Stimulated activated CD4-positive, alpha-beta T cell treated with anti-CD3 and anti-CD28 coated beads, TNF-alpha, amount 100 ng/mL, for 1 hour (primary cell): ENCODE measurements around the gene FGD1.

Experiments used
- DNase-seq, 3 donors: peaks; one replicate each; pipeline ENCODE4 v3.0.0-alpha.2; 2020; ENCODE audit warnings: low read depth in 3 of 3, low spot score in 1 of 3

FGD1 gene

DNA sequence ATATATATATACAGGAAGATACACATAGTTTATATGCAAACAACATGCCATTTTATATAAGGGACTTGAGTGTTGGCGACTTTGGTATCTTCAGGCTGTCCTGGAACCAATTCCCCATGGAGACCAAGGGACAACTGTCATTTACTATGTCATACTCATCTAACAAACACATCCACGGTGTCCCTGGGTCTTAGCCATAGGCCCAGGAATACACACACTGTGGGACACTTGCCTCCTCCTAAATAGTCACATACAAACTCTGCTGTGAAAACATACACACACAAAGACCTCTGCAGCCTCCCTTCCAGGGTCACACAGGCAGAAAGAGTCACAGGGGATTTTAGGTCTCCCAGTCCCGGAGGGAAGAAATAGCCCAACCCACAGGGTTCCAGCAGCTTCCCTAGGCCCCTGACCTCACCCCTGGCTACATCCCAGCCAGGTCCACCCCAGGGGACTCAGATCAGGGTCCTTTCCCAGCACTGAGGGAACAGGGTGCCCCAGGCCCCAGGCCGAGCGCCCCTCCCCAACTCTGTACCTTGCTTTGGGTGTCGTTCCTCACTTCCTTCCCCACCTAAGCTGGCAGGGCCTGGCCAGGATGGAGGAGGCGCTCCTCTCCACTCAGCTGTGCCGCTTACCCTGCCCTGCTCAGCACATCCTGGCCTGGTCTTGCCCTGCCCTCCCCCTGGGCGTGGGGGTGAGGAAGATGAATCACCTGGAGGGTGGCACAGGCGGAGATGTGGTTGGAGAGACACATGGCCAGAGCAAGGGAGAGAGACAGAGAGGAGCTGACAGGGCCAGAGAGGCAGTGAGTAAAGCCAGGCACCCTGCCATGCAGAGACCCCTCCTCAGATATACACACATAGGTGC lies 21.8 kb downstream of the FGD1 start:
- DNase-seq = no peak

GRCh38 chrX:54470054-54470760 lies 25.8 kb downstream of the FGD1 start:
- DNase-seq = no peak

DNA sequence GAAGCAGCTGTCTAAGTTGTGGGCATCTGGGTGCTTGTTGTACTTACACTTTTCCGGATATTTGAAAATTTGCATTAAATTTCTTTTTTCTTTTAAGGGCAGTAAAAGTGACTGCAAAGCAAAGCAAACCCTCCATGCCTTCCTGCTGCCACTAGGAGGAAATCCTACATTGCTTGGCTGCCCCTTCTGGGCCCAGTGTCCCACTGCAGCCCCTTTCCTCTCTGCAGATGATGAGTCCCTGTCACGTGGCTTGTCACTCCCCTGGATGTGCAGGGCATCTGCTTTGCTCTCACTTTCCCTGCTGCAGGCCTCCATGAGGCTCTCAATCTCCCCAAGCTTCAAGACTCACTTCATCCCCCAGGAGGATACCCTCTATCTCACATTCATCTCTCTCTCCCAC lies 43.1 kb downstream of the FGD1 start:
- no peak for DNase-seq

DNA sequence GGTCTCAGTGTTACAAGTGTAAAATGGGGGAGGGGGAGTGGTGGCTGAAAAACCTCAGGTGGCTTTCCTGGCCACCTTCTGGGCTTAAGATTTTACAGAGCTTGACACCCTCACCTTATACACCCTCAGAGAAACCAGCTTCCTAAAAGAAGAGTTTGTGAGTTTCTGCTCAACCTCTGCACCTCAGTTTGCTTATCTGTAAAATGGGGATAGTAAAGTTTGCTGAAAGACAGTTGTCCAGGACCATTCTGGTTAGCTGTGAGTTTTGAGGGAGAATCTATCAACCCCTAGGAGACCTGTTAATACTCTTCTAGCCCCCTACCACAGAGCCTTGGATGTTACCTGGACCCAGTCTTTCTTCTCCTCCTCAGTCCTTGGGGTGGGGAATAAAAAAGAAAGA lies 46.1 kb downstream of the FGD1 start:
- no peak for DNase-seq

GRCh38 chrX:54447461-54447860 lies 48.6 kb downstream of the FGD1 start:
- no peak for DNase-seq

DNA sequence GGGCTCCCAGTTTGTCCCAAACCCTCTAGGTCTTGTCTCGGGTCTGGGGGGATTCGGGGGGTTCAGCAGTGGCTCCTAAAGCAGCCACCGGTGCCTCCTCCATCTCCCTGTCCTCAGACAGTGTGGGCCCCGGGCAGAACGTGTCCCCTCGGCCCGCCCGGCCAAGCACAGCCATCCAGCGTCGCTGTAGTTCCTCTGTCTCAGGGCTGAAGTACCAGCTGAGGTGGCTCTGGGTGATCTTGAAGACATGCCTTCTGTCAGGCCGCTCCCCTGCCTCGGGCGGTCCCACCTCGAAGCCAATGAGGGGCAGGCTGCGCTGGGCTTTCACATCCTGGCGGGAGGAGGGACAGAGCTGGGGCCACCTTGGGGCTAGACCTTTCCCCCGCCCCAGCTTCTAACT lies 50.0 kb downstream of the FGD1 start:
- DNase-seq = no peak

DNA sequence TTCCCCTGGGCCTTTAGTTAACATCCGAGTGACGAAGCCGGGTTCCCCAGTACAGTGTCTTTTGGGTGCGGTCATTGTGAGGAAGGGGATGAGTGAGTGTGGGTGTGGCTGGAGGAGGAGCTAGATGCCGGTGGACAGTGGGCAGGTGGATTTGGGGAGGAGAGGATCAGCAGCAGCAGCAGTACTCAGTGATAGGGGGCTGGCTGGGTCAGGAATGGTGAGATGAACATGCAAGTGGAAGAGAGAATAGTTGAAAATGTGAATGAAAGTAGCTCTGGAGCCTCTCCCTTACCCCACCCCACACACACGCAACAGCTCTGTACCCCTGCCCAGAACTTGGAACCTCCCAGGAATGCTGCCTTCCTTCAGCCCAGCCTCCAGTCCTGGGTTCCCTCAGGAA lies 51.3 kb downstream of the FGD1 start:
- no peak for DNase-seq

DNA sequence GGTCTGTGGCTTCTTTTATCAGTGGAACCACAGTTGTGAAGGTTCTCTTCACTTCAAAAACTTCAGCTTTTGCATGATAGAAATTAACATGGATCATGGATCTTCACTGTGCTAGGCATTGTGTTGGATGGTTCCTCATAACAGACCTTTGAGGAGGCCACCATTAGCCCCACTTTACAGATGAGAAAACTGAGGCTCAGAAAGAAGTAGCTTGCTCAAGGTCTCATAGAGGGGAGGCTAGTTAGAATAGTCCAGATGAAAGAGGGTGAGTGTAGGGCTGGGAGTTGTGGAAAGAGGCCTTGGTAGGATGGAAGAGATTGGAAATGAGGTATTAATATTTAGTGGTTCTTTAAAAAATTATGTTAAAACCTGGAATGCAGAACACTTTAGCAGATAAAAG lies 53.2 kb downstream of the FGD1 start:
- no peak for DNase-seq

GRCh38 chrX:54439960-54440871 lies 55.8 kb downstream of the FGD1 start, which contains the start of gene TSR2:
TSR2 (plus strand) TSS chrX:54440404; CDS start chrX:54440422, 18 bp downstream.
- DNase-seq = peak; percentile 30 to 50 (median 49)

DNA sequence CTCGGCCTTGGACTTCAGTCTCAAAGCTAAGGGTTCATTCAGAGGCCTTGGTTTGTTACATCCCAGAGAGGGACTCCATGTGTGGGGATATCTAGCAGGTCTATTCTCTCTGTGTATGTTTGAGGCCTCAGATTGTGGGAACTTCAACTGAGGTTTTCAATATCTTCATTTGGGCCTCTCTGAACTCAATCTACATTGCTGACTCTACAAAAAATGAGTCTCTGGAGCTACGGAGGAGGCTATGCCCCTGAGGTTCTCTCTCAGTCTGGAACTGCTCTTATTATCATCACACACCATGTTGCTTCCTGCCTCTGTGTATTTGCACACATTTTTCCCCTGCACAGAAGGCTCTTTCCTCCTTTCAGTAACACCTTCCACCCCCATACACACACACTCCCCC lies 60.9 kb downstream of the FGD1 start:
- DNase-seq = no peak

DNA sequence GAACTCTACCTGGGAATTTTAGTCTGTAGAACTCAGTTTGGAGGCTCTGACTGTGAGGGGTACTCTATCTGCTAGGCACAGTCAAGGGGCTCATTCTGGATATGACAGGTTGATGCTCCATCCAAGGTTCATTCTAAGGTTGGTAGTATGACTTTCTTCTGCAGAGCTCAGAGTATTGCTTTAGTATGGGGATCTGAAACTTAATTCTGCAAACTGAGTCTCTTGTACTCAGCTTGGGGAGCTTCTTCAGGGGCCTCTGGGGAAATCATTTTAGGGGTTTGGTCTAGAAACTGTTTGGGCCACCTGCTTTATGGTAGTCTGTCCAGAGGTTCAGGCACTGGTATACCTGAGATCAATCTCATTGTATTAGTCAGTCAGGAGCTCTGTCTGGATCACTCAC lies 65.5 kb downstream of the FGD1 start:
- DNase-seq = no peak

GRCh38 chrX:54427837-54428424 lies 68.1 kb downstream of the FGD1 start:
- no peak for DNase-seq

- DNase-seq = no peak
Measured at GRCh38 chrX:54423161-54423888, 72.7 kb downstream of the FGD1 start.

DNA sequence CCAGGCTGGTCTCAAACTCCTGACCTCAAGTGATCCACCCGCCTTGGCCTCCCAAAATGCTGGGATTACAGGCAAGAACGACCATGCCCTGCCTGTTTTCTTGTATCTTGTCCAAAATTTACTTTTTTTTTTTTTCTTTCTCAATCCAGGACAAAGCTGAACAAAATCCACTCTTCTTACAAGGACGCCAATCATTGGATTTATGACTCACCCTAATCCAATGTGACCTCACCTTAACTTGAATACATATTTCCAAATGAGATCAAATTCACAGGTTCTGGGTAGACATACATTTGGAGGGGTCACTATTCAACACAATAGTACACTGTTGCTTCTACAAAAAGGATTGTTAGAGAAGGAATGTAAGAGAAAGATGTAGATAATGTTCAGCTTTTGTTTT lies 73.9 kb downstream of the FGD1 start:
- DNase-seq = no peak

DNA sequence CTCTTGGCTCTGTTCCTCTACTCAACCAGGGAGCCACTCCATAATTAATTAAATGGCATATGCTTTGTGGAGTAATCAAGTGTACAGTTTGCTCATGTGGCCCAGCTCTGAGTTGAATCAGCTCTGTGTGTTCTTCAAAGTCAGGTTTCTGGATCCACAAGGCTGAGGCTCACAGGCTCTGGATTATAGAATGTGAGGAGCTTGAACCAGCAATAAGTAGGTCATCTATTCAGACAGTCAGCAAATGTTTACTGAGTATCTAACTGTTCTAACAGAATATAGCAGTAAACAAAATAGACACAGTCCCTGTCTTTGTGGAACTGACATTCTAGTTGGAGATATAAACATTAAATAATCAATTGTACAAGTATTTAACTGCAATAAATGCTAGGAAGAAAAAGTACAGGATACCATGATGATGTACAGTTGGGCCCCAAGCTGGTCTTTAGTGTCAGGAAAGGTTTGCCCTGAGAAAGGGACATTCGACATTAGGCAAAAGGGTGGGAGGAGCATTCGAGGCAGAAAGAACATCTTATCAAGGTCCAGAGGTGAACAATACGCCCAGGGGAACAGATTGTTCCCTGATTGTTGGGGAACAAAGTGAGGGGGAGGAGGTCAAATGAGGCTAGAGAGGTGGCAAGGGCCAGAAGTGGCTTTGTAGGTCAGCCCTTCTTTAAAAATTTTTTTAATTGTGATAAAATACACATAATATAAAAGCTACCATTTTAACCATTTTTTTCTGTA lies 76.3 kb downstream of the FGD1 start:
- DNase-seq = no peak

- no peak for DNase-seq
Measured at GRCh38 chrX:54416965-54417364, 79.1 kb downstream of the FGD1 start.

DNA sequence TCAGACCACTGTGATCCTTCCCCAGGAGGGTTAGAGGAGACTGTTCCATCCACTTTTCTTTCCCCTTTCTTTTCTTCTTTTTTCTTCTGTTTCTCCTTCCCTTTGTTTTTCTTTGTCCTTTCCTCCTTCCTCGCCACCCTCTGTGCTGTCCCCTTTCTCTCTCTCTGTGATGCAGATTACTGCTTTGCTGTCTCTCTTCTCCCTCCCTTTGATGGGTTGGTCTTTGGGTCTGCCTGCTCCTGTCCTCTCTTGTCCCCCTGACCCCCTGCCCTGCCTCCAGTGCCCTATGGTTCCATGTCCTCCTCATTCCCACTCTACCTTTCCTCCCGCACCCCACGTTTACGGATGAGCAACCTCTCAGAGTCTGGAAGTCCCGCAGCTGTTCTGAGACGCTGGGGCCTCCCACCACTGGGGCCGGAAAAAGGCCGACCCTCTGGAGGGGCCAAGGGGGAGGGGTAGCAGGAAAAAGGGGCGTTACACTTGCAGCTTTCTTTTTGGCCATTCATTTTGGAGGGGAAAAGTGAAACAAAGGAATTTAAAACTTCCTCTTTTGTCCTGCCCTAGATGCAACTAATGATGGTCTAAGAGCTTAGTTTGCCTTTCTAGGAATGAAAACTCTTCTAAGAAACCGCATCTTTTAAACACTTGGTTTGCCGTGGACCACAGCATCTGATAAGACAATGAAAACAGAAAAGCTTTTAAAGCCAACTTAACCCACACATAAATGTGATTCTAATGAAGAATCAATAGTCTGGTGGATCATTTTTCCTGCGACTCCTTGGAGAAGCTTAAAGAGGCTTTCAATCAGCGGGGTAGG lies 80.3 kb downstream of the FGD1 start:
- DNase-seq = no peak

DNA sequence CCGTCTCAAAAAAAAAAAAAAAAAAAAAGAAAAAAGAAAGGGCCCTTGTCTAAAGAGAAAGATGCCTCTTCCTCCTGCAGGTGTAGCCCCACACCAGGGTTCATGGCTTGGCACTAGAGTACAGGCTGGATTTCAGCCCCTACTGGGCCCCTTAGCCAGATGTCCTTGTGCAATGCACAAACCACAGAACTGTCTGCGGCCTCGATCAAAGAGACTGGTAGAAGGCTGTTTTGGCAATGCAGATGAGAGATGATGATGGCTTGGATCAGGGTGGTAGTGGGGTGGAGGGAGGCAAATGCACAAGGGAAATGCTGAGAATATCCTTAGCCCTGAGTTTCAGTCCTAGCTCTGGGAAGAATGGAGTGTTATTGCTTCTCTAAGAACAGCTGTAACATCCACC lies 82.3 kb downstream of the FGD1 start:
- no peak for DNase-seq

DNA sequence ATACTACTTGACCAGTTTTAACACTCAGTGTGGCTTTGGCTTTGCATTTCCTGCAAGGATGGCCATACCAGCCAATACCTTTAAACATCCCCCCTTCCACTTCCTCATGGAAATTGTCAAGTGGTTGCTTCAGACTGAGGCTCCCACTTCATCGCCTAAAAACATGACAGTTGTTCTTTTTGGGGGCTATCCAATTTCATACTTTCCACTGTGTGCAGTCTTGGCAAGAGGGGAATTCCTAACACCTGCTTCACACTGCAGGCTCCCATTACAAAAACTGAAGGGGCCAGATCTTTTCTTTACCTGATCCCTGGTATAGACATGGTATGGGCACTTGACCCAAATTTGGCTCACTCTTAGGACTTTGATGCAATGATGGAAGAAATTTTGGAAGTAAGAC lies 84.3 kb downstream of the FGD1 start:
- DNase-seq = no peak
